Tibial nerve (tissue), 4 donors: ENCODE results near the gene NT5C2.

ENCODE experiments used
- EP300 ChIP-seq, 2 donors: sonication (generic); formaldehyde crosslinking; IDR thresholded peaks; one replicate each; pipeline ENCODE4 v1.6.1; 2017; ENCODE audit warnings: antibody characterized with exemption in 2 of 2, mild to moderate bottlenecking in 1 of 2
- TF ChIP-seq, protein P1 (sequence below), 5 experiments: fragments of 200-600 bp in 3 of 5; fragments of 450-650 bp in 2 of 5; sonication (generic) in 3 of 5; IDR thresholded peaks; one replicate each; pipeline ENCODE4 v1.5.1; 2016 to 2019; ENCODE audit warnings: antibody characterized with exemption in 5 of 5, mild to moderate bottlenecking in 3 of 5, moderate library complexity in 2 of 5

DNA sequence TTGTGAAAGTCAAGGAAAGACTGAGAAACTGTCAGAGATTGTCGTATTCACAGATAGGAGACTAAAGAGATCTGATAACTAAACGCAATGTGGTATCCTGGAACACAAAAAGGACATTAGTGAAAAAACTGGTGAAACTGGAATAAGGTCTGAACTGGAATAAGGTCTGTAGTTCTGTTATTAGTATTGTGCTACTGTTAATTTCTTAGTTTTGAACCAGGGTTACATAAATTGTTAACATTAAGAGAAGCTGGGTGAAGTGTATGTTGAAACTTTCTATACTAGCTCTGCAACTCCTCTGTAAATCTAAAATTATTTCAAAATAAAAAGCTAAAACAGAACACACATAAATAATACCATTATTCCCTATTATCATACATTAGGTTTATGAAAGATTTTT is 3.4 kb upstream of the NT5C2 start:
- TF ChIP-seq, protein P1, sequence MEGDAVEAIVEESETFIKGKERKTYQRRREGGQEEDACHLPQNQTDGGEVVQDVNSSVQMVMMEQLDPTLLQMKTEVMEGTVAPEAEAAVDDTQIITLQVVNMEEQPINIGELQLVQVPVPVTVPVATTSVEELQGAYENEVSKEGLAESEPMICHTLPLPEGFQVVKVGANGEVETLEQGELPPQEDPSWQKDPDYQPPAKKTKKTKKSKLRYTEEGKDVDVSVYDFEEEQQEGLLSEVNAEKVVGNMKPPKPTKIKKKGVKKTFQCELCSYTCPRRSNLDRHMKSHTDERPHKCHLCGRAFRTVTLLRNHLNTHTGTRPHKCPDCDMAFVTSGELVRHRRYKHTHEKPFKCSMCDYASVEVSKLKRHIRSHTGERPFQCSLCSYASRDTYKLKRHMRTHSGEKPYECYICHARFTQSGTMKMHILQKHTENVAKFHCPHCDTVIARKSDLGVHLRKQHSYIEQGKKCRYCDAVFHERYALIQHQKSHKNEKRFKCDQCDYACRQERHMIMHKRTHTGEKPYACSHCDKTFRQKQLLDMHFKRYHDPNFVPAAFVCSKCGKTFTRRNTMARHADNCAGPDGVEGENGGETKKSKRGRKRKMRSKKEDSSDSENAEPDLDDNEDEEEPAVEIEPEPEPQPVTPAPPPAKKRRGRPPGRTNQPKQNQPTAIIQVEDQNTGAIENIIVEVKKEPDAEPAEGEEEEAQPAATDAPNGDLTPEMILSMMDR (IDR thresholded peaks at IDR 0.05), result no peak
- no peak for TF ChIP-seq EP300 (IDR thresholded peaks at IDR 0.05)
